HEK293T (cell line): ENCODE data around the gene SLC22A13.

Source experiments
- BHLHE40 ChIP-seq: fragments of 450-650 bp; IDR thresholded peaks from 2 replicates; pipeline ENCODE4 v1.6.1; 2016; ENCODE audit warnings: mild to moderate bottlenecking, moderate library complexity, borderline replicate concordance
- CTBP1 ChIP-seq: fragments of 450-650 bp; IDR thresholded peaks from 2 replicates; pipeline ENCODE4 v1.6.1; 2016; ENCODE audit warnings: borderline replicate concordance
- ELF4 ChIP-seq: fragments of 450-650 bp; IDR thresholded peaks from 2 replicates; pipeline ENCODE4 v1.6.1; 2017; ENCODE audit warnings: antibody characterized with exemption
- FOXA1 ChIP-seq: fragments of 450-650 bp; IDR thresholded peaks from 2 replicates; pipeline ENCODE4 v1.6.1; 2016; ENCODE audit warnings: mild to moderate bottlenecking
- FOXK2 ChIP-seq: fragments of 450-650 bp; IDR thresholded peaks from 2 replicates; pipeline ENCODE4 v1.6.1; 2016; ENCODE audit warnings: mild to moderate bottlenecking
- FOXM1 ChIP-seq: fragments of 450-650 bp; IDR thresholded peaks from 2 replicates; pipeline ENCODE4 v1.6.1; 2017; ENCODE audit warnings: mild to moderate bottlenecking, borderline replicate concordance
- L3MBTL2 ChIP-seq: fragments of 450-650 bp; conservative IDR thresholded peaks from 2 replicates; pipeline ENCODE4 v1.6.1; 2016; ENCODE audit warnings: mild to moderate bottlenecking
- NFRKB ChIP-seq: fragments of 450-650 bp; IDR thresholded peaks from 2 replicates; pipeline ENCODE4 v1.6.1; 2016; ENCODE audit warnings: mild to moderate bottlenecking, moderate library complexity
- SP1 ChIP-seq: fragments of 450-650 bp; IDR thresholded peaks from 2 replicates; pipeline ENCODE4 v1.6.1; 2017
- SUZ12 ChIP-seq: fragments of 450-650 bp; IDR thresholded peaks from 2 replicates; pipeline ENCODE4 v1.6.1; 2016; ENCODE audit warnings: mild to moderate bottlenecking
- ZNF384 ChIP-seq: fragments of 450-650 bp; IDR thresholded peaks from 2 replicates; pipeline ENCODE4 v1.6.1; 2016

GRCh38 chr3:38235466-38235865 is 30.1 kb upstream of the SLC22A13 start:
- no peak for TF ChIP-seq BHLHE40
- TF ChIP-seq FOXM1 = no peak
- no peak for TF ChIP-seq FOXK2
- TF ChIP-seq ZNF384 = no peak
- no peak for TF ChIP-seq ELF4
- TF ChIP-seq SP1 = no peak
- TF ChIP-seq NFRKB = no peak
- no peak for TF ChIP-seq CTBP1
- TF ChIP-seq SUZ12 = no peak
- TF ChIP-seq L3MBTL2 = no peak
- no peak for TF ChIP-seq FOXA1
